Ammon's horn (tissue), 1 donor: ENCODE results near the gene MTFMT.
"Not testable (repeated sequence)": the region's sequence is repeated elsewhere in the genome, so short reads cannot be mapped to it uniquely, and the experiment has no call there.

Experiments
- DNase-seq: peaks from one replicate; pipeline ENCODE4 v3.0.0-alpha.2; 2016; ENCODE audit warnings: low spot score

The MTFMT gene

DNA sequence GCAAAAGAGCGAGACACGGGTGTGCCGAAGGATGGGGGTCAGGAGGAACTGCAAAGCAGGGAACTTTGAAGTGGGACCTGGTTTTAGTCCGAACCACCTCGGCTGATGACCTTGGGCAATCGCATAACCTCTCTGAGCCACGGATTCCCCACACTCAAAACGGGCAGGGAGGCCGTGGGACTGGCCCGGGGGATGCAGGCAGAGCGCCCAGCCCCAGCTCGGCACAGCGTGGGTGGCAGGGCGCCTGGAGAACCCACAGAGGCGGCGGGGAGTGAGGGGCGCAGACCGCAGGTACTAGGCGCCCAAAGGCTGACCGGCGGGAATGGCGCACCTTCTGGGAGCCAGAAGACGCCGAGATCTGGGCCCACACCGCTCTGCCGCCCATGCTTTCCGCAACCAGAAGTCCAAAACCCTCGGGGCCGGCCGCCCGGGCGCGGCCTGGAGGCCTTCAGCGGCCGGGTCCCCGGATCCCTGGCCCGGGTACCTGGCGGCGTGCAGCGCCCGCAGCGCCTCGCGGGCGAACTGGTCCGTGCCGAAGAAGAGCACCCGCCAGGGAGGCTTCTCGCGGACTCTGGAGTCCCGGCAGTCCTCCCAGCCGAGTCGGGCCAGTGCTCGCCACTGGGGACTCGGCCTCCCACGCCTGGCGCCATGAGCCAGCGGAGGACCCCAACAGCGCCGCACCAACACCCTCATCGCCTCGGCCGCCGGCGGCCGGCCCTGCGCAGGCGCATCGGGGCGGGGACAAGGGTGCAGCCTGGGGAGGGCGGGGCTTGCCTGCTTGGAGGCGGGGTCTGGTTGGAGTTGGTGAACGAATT lies at the start of gene MTFMT:
Gene MTFMT, minus strand, starts transcription at position 719 of the 815 bp plus-strand sequence. Its CDS starts 26 bp downstream, at position 693.
- peak; percentile 92 for DNase-seq

- DNase-seq = no peak
Measured at GRCh38 chr15:65077981-65078352, 48.5 kb upstream of the MTFMT start.

GRCh38 chr15:65077291-65077980 lies 48.0 kb upstream of the MTFMT start:
- no peak for DNase-seq

- no peak for DNase-seq
Measured at GRCh38 chr15:65076486-65077290, 47.2 kb upstream of the MTFMT start, which contains the start of gene KBTBD13. TSS of gene KBTBD13 (plus strand) at chr15:65076746. CDS start at chr15:65076816, 70 bp downstream.

- not testable (repeated sequence) for DNase-seq
Measured at GRCh38 chr15:65075607-65076395, 46.4 kb upstream of the MTFMT start.

DNA sequence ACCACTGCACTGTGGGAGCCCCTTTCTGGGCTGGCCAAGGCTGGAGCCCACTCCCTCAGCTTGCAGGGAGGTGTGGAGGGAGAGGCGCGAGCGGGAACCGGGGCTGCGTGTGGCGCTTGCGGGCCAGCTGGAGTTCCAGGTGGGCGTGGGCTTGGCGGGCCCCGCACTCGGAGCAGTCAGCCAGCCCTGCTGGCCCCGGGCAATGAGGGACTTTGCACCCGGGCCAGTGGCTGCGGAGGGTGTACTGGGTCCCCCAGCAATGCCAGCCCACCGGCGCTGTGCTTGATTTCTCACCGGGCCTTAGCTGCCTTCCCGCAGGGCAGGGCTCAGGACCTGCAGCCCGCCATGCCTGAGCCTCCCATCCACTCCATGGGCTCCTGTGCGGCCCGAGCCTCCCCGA lies 45.5 kb upstream of the MTFMT start:
- not testable (repeated sequence) for DNase-seq

DNA sequence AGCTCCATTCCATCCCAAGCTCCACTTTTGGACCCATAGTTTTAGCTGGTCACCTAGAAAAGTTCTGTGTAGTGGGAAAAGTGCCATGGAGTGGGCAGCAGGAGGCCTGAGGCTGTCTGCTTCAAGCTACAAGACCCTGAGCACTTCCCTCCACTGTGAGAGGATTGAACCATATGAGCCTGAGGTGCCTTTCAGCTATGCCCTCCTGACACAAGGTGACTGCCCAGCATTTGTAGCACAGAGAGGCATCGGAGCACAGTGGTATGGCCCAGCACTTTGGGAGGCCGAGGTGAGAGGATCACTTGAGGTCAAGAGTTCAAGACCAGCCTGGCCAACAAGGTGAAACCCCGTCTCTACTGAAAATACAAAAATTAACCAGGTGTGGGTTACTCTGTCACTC lies 43.2 kb upstream of the MTFMT start:
- no peak for DNase-seq

- no peak for DNase-seq
Measured at GRCh38 chr15:65072027-65072426, 42.6 kb upstream of the MTFMT start.

DNA sequence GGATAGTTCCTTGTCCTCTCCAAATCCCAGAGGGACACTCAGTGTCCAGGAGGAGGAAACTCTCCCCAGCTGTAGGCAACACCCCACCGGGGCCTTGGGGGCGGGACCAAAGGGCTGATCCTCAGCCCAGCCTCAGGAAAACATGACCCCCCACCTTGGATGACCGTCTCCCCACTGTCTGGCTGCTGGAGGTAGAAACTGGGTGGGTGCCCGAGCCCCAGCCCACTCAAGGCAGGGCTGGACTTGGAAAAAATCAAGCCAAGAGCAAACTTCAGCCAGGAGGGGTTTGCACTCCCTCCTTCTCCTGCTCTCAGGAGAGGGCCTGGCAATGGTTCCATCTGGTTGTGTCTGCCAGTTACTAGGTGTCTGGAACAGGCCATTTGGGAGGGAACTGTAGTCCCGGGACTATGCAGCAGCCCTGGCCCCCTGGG lies 42.0 kb upstream of the MTFMT start:
- DNase-seq = no peak

DNA sequence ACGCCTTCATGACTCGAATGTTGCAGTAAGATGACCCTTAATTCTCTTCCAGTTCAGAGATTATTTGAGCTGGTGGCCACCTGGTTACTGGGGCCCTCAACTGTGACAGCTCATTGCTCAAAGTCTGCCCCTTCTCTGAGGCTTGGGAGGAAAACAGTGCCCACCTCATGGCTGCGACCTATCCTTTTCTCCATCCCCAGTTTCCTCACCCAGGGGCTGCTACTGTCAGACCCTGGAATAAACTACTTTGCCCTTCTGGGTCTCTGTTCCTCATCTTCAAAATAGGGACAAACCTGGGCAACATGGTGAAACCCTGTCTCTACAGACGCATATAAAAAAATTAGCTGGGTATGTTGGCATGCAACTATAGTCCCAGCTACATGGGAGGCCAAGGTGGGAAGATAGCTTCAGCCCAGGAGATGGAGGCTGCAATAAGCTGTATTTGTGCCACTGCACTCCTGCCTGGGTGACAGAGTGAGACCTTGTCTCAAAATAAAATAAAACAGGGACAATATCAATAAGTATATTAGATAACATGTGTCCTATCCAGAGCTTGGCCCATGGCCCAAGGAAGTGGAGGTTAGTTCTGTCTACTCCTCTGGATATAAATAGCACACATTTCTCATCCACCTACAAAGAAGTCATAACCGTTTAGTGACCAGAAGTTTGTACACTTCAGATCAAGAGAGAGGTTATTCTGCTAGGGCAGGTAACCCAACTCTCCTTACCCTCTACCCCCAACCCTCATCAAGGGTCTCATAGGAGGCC lies 40.5 kb upstream of the MTFMT start:
- no peak for DNase-seq

DNA sequence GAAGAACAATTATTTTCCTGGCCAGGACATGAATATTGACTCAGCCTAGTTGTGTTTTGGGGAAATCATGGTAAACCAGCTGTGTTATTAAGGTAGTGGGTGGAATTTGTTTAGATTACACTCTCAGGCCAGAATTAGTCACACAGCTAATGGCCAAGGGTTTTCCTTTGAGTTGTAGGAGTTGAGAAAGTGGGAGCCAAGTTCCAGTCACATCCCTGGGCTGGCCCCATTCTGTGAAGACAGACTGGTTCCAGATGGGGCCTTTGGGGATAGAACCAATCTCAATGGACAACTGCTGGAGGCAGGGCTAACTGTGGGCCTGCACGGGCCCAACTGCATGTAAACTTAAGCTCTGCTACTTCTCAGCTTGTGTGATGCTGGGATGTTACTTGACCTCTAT lies 39.7 kb upstream of the MTFMT start:
- no peak for DNase-seq

GRCh38 chr15:65068403-65068788 lies 39.0 kb upstream of the MTFMT start:
- no peak for DNase-seq

DNA sequence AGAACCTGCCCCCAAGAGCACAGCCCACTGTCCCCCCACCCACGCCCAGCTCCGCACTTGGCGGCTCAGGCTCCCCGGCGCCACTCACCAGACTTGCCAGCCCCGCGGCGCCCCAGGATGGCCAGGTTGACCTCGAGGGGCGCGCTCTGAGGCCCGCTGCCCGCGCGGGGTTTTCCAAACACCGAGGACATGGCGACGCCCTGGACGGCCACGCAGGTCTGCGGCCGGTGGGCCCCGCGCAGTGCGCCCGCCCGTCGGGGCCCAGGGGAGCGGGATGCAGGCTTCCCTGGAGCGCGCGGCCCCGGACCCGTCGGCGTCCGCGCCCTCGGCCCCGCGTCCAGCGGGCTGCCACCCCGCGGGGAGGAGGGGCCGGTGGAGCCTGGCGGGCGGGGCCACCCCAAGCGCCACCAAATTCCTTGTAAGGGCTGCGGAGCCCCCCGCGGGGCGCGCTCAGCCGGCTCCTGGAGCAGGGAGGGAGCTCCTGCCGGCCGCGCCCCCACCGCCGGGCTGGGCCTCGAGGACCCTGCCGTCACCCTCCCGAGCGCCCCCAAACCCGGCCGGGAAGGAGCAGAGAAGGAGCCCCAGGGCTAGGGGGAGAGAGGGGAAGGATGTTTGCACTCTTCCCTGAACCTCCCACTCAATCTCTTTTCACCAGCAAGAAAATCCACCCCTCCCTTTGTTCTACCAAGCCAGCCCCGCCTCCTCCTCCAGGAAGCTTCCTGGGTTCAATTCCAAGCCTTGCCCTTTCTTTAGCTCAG lies 38.4 kb upstream of the MTFMT start, which contains the start of gene RASL12:
Gene RASL12, minus strand, starts transcription at position 347 of the 758 bp plus-strand sequence. Its CDS starts 156 bp downstream, at position 191.
- DNase-seq = no peak

DNA sequence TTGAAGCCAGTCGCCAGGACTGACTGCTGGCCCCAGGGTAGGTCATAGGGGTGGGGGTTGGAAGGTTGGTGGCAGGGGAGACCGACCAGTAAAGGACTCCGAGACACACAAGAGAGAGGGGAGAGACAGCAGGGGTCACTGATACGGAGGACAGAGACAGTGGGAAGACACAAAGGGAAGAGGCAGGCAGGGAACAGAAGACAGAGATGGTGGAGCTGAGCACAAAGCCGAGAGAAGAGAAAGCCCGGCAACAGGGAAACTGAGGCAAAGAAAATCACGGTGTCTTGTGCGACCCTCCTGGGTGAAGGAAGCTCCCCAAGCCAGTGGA lies 37.8 kb upstream of the MTFMT start:
- DNase-seq = no peak

DNA sequence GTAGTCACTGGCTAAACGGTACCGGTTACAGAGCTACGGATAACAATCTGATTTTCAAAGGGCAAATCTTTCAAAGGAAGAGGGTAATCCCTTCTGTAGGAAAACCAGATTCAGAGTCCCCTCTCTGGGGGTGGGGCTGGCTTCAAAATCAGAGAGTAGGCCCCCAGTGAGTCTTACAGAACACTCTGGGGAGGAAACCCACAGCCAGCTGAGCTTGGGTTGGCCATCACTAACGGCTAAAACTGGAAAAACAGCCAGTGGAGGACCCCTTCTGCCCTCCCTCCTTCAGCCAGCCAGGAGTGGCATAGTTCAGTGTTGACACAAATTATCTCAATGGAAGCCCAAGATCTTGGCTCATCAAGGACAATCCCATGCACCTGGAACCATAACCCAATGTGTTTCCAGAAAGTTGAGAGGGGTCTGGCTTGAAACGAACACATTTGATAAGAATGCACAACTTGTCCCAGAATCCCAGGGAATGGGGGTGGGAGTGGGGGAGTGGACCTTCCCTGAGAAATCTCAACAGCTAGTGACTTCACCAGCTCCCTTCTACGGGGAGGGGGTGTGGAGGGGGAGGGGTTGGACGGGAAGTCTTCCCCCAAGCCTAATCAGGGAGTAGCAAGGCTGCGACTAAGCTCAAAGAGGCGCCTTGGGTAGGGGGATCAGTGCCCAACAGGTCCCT lies 37.3 kb upstream of the MTFMT start:
- no peak for DNase-seq

- no peak for DNase-seq
Measured at GRCh38 chr15:65066001-65066634, 36.7 kb upstream of the MTFMT start.

- DNase-seq = no peak
Measured at GRCh38 chr15:65062726-65063125, 33.3 kb upstream of the MTFMT start.

DNA sequence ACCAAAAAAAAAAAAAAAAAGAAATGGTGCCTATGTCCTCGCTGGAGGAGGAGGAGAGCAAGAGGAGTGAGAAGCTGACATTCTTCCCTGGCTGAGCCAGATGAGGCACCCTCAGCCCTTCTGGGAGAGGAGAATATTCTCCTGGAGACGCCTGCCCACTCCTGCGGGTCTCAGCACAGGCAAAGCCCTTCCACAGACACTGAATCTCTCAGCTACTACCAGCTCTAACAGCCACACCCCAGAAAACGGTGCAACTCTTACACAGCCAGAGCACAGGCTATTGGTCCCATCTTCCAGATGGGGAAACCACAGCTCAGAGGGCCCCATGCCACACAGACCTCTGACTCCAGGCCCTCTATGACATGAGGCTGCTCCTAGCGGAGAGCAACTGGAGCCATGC lies 32.6 kb upstream of the MTFMT start:
- no peak for DNase-seq
